RWPE1 (cell line): ENCODE results near the gene FAM24B.

Experiments used
- CTCF ChIA-PET: fragments of 350-600 bp; sonication (Branson Sonifier 250); formaldehyde crosslinking; extraction: SDS; loops from one replicate; lab custom pipeline; 2021; lab: Yijun Ruan, JAX
- POLR2A ChIA-PET: fragments of 400-600 bp; formaldehyde crosslinking; extraction: SDS; loops from one replicate; lab custom pipeline; 2020; ENCODE audit warnings: antibody characterized with exemption; ENCODE audit not compliant: low non-redundant PET; lab: Yijun Ruan, JAX
- DNase-seq: peaks from one replicate; pipeline ENCODE4 v3.0.0; 2012; ENCODE audit warnings: low spot score
- H3K27ac ChIP-seq: fragments of 450-650 bp; 2 replicates; pipeline ENCODE4 v1.5.1; 2017
- TF ChIP-seq, protein P1 (sequence below): fragments of 450-650 bp; conservative IDR thresholded peaks from 2 replicates; pipeline ENCODE4 v1.5.1; 2017; ENCODE audit warnings: low read depth, mild to moderate bottlenecking

Gene FAM24B

GRCh38 chr10:122839505-122839904, 39.9 kb downstream of the FAM24B start:
- TF ChIP-seq, protein P1, sequence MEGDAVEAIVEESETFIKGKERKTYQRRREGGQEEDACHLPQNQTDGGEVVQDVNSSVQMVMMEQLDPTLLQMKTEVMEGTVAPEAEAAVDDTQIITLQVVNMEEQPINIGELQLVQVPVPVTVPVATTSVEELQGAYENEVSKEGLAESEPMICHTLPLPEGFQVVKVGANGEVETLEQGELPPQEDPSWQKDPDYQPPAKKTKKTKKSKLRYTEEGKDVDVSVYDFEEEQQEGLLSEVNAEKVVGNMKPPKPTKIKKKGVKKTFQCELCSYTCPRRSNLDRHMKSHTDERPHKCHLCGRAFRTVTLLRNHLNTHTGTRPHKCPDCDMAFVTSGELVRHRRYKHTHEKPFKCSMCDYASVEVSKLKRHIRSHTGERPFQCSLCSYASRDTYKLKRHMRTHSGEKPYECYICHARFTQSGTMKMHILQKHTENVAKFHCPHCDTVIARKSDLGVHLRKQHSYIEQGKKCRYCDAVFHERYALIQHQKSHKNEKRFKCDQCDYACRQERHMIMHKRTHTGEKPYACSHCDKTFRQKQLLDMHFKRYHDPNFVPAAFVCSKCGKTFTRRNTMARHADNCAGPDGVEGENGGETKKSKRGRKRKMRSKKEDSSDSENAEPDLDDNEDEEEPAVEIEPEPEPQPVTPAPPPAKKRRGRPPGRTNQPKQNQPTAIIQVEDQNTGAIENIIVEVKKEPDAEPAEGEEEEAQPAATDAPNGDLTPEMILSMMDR = no peak
- POLR2A ChIA-PET = no interaction called here
- DNase-seq = no peak
- H3K27ac ChIP-seq = no peak overlapping the region
- CTCF ChIA-PET = no interaction called here

DNA sequence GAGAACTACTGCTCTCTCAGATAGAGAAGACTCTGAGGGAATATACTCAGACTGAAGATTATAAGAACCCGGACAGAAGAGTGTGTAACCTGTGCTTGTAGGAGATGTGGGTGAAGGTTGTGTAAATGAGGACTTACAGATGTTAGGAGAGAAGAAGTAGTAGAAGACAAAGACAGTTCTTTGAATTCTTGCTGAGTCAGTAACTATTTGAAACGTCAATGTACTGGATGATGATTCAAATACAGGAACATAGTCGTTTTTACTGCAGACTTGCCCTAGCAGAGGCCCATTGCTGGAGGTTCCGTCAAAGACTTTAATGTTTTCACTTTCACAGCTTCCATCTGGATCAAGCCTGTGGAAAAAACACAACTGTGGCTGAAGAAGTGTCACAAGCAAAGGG, 40.5 kb downstream of the FAM24B start:
- DNase-seq = no peak
- POLR2A ChIA-PET = no interaction called here

GRCh38 chr10:122835908-122836307, 43.5 kb downstream of the FAM24B start:
- POLR2A ChIA-PET = no interaction called here
- no peak for DNase-seq
- TF ChIP-seq, protein P1 = no peak
- CTCF ChIA-PET = interaction anchor here (0.6 to 0.7 kb wide), 2 partner anchors 8 to 16 kb away, joined by 3 read pairs; no protein-coding TSS in a partner anchor
- no peak overlapping the region for H3K27ac ChIP-seq

More for the DNA sequence above, 40.5 kb downstream of the FAM24B start:
- H3K27ac ChIP-seq = no peak overlapping the region
- TF ChIP-seq, protein P1 = no peak
- CTCF ChIA-PET = interaction anchor here (0.6 kb wide), 1 partner anchor 560 kb away, joined by 3 read pairs; no protein-coding TSS in a partner anchor

- TF ChIP-seq, protein P1 = no peak
- POLR2A ChIA-PET = no interaction called here
- H3K27ac ChIP-seq = no peak overlapping the region
- CTCF ChIA-PET = no interaction called here
- no peak for DNase-seq
Observed at GRCh38 chr10:122830965-122831353, 48.4 kb downstream of the FAM24B start.

DNA sequence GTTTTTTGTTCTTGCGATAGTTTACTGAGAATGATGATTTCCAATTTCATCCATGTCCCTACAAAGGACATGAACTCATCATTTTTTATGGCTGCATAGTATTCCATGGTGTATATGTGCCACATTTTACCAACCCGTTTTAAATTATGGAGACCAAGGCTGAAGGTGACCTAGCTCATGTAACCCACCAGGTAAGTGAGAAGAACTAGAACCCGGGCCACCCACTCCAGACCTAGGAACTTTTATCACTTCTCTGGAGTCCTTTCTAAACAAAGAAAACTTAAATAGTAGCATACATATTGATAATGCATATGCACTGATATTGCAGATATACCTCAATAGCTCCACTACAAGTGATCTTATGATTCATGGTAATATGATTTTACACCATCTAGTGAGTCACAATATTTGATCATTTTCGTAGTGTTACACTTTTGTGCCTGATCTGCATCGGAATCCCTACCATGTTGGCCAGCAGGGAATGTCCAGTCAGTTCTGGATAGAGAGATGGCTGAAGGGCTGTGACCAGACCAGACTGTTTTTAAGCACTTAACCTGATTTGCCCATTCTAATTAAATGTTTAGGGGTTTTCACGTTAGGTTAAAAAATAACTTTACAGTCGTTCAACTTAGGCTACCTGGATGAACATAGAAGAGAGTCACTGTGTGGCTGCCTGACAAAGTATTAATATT, 49.0 kb downstream of the FAM24B start:
- ChIA-PET CTCF (interaction anchor here (0.6 kb wide), 1 partner anchor 185 kb away, joined by 3 read pairs; no protein-coding TSS in a partner anchor), POLR2A (no interaction called here)
- DNase-seq = no peak
- TF ChIP-seq, protein P1 = no peak
- H3K27ac ChIP-seq = no peak overlapping the region

GRCh38 chr10:122829454-122829853, 49.9 kb downstream of the FAM24B start:
- POLR2A ChIA-PET = no interaction called here
- TF ChIP-seq, protein P1 = no peak

More at GRCh38 chr10:122829454-122829853, 49.9 kb downstream of the FAM24B start:
- H3K27ac ChIP-seq = no peak overlapping the region
- CTCF ChIA-PET = interaction anchor here (0.6 kb wide), 1 partner anchor 184 kb away, joined by 3 read pairs; no protein-coding TSS in a partner anchor
- DNase-seq = no peak
